GM21717 (cell line): ENCODE measurements around the gene NCAPG2.

ENCODE experiments used
- ATAC-seq: cut with Tn5 transposase; IDR thresholded peaks from one replicate; pipeline ENCODE4 v1.9.1; 2021; ENCODE audit warnings: mild to moderate bottlenecking, moderate library complexity; ENCODE audit not compliant: unreplicated experiment

NCAPG2 gene

GRCh38 chr7:158606129-158606528, 98.5 kb downstream of the NCAPG2 start:
- no peak for ATAC-seq

GRCh38 chr7:158603773-158604755, 100.5 kb downstream of the NCAPG2 start:
- peak; percentile 33 for ATAC-seq

DNA sequence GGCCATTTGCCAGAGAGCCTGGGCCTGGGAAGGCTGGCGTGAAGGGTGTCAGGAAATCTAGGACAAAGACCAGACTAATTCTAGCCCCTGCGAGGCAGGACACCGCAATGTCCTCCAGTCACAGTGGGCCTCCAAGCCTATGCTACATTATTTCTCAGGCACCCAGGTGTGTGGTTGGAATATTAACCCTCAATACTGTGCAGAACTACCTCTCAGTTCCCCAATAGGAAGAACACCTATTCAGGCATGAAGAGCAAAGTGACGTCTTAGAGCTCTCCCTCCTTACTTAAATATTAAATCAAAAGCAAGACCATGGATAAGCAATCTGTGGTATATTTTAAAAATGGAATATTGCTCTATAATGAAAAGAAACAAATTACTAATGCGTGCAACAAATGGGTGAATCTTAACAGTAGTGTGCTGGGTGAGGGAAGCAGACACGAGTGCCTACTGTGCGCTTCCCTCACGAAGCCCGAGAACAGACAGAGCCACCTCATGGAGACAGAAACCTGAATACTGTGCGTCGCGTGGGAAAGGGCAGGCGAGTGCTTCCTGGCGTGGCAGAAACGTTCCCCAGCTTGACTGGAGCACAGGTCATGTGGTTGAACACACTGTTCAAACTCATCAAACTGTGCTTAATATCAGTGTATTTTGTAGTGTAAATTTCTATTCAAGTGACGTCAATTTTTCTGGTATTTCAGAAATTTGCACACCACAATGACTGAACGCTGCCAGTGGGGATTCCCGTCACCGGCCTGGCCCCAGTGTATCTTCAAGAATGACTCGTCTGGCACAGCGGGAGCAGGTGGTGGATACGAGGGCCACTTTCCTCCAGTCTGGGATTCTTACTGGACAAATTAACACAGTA, 101.5 kb downstream of the NCAPG2 start:
- ATAC-seq = peak; percentile 43

- no peak for ATAC-seq
Observed at GRCh38 chr7:158602041-158602440, 102.6 kb downstream of the NCAPG2 start.

- no peak for ATAC-seq
Observed at GRCh38 chr7:158601090-158601489, 103.5 kb downstream of the NCAPG2 start.

- no peak for ATAC-seq
Observed at GRCh38 chr7:158596745-158597144, 107.9 kb downstream of the NCAPG2 start.

DNA sequence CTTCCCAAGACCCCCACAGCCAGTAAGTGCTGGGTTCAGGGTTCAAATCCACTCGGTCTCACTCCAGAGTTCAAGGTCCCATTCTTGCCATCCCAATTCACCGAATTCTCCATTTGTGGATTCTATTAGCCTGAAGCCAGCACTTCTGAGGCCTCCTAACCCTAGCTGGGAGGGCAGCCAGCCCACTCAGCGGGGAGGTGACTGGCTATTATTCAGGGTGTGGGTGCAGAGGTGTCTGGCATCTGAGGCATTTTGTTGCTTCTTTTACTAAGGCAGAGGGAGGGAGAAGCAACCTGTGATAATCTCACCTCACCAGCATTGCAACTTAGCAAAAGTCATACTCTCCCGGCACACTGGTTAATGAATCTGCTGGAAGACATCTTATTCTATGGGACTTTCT, 108.3 kb downstream of the NCAPG2 start:
- no peak for ATAC-seq

- ATAC-seq = peak; percentile 70
Observed at GRCh38 chr7:158595068-158595467, 109.5 kb downstream of the NCAPG2 start.

GRCh38 chr7:158592541-158592940, 112.1 kb downstream of the NCAPG2 start:
- no peak for ATAC-seq

DNA sequence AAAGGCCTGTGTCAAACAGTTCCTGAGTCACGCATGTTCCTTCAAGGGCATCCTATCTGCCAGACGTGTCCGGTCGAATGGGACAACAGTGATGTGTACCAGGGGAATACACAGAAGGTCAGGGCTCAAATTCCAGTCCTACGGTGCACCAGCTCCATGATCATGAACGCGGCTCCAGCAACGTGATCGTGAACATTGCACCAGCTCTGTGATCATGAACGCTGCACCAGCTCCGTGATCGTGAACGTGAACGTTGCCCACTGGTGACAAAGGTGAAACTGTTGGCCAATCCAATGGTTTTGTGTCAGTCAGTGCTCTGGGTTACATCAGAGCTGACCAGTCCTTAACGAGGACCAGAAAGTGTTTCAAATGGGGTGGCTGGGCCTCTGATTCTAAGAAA, 112.7 kb downstream of the NCAPG2 start:
- no peak for ATAC-seq

DNA sequence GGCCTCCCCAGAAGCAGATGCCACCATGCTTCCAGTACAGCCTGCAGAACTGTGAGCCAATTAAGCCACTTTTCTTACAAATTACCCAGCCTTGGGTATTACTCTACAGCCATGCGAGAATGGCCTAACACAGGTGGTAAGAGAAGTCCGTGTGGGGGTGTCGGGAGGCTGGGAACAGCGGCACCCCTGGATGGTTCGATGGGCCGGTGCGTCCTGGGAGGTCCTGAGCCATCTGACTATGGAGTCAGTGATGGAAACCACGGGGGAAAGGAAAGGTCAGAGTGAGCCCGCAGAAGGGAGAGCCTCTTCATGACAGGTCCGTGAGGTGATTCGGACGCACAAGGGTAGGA, 114.4 kb downstream of the NCAPG2 start:
- ATAC-seq = no peak

- no peak for ATAC-seq
Observed at GRCh38 chr7:158589653-158590052, 115.0 kb downstream of the NCAPG2 start.

- ATAC-seq = no peak
Observed at GRCh38 chr7:158588878-158589442, 115.6 kb downstream of the NCAPG2 start.

DNA sequence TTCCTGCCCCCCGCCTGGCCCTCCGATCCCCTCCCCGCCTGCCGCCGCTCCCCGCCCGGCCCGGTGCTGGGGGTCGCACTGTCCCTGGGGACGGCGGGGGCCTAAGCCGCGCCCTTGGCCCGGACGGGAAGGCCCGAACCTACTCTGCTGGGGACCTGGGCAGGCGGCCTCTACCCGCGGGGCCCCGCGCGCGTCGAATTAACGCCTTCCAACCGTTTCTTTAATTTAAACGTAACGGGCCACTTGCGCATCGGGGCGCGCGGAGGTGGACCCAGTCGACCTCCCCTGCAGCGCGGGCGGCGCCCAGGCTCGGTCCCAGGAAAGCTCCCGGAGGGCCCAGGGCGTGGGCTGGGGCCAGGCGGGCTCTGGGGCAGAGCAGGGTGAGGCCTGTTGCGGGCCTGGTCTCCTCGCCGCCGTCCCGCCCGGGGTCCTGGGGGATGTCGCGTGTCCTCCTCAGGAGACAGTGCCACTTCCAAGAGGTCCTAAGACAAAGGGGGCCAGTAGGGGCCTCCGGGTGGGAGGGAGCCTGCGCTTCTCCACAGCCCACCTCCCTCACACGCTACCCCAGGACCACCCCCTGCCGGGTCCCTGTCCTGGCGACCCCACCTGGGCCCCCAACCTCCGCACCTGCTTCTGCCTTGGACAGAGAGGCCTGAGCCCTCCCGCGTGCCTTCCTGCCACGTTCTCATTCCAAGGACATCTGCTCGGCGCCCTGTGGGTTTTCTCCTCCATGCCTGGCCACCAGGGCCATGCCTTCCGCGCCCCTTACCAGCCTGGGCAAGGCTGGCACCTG, 116.3 kb downstream of the NCAPG2 start:
- no peak for ATAC-seq

DNA sequence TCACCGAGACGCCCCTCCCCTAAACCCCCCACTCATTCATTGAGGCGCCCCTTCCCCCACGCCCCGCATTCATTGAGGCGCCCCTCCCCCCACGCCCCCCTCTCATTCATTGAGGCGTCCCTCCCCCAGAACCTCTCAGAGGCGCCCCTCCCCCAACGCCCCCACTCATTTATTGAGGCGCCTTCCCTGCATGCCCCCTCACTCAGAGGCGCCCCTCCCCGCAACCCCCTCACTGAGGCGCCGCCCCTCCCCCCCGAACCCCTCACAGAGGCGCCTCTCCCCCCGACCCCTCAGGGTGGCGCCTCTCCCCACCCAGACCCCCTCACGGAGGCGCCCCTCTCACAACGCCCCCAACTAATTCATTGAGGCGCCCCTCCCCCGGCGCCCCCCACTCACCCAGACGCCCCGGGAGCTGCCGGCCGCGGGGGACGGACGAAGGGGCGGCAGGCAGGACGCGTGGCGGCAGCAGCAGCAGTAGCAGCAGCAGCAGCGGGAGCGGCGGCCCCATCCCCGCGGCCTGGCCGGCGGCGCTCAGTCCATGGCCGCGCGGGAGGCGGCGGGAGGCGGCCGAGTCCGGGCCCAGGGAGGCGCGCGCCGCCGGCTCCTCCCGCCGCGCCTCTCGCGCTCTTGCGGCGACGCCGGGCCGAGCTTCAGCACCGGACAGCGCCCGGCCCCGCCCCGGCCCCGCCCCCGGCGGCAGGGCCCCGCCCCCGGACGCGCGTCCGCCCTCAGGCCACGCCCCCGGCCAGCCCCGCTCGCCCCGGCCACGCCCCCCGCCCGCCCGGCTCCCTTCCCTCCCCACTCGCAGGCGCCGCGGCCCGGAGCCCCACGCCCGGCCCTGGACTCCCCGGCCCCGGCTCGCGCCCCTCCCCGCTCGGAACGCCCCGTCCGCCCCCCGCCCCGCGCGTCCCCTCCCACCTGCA, 117.2 kb downstream of the NCAPG2 start, which contains the start of gene PTPRN2:
PTPRN2 (minus strand) TSS at position 662 of the 923 bp plus-strand sequence.
- ATAC-seq = no peak

- ATAC-seq = no peak
Observed at GRCh38 chr7:158586499-158587161, 118.0 kb downstream of the NCAPG2 start.

GRCh38 chr7:158585721-158586498, 118.7 kb downstream of the NCAPG2 start:
- ATAC-seq = no peak

DNA sequence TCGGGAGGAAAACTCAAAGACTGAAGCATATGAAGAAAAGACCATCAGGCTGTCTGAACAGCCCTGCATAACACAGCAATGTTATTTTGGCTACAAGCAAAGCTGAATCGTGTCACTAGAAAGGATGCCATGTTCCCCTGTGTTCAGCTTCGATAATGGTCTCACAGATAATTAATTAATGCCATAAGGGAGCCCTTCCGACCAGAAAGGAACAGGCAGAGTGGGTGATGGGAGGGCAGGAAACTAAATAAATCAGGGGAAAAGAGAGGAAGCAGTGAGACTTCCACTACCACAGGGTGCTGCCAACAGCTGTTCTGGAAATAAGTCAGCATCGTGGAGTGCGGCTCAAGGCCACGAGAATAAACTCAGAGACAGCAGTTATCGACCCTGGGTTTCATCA, 120.2 kb downstream of the NCAPG2 start:
- ATAC-seq = no peak
